Measurements from ENCODE around the gene PAK3.

PAK3 gene

DNA sequence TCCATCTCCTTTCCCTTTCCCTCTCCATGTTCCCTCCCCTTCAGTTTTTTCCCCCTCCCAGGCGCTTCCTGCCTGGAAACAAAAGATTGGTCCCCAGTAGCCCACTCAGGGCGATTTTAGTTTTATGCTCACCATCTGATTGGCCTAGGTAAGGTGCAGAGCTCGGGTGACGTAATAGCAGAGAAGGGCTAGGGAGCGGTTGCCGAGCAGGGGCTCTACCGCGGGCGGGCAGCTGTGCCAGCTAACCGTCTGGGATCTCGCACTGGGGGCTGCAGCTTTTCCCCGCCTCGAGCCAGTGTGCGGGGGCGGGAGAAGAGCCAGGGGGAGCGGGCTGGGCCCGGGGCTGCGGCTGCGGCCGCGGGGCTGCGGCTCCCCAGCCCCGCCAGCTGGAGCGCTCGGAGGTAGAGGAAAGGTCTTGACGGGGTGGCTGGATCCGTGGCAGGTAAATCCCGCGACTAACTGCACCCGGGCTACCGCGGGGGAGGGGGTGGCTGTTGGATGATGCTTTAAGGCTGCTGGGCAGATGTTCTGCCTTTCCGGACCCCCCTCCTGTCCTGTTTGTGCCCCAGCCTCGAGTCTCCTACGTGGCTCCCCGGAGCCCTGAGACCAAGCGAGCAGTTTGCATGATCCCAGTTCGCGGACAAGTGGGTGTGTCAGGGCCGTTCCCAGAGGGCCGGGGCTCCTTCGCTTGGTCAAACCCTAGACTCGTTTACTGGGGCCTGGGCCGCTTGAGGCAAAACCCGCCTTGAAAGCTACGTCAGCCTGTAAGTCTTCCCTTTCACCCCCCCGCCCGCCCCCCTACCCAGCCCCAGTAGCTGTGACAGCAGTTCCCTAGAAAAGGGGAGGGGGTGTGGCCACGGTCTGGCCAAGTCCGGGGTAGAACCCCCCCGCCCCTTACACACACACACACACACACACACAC lies at the start of gene PAK3:
Gene PAK3, plus strand, starts transcription at position 218 of the 922 bp plus-strand sequence. CDS start 26,913 bp downstream, outside the sequence.
- no peak for TF ChIP-seq CTCF (IDR thresholded peaks at IDR 0.05; ENCODE audit: low read length, missing control alignments)
- peak within 1 kb of the TSS; percentile 54 for H3K4me3 ChIP-seq (replicated peaks; ENCODE audit: low read depth, low read length)
- DNase-seq (ENCODE audit: low read depth) = peak; percentile 60

- no peak for TF ChIP-seq CTCF (IDR thresholded peaks at IDR 0.05; ENCODE audit: low read length, missing control alignments)
- no peak overlapping the region for H3K4me3 ChIP-seq (replicated peaks; ENCODE audit: low read depth, low read length)
- DNase-seq (ENCODE audit: low read depth) = peak; percentile 20
Measured at GRCh38 chrX:111047575-111047974, 48.4 kb upstream of the PAK3 start.

DNA sequence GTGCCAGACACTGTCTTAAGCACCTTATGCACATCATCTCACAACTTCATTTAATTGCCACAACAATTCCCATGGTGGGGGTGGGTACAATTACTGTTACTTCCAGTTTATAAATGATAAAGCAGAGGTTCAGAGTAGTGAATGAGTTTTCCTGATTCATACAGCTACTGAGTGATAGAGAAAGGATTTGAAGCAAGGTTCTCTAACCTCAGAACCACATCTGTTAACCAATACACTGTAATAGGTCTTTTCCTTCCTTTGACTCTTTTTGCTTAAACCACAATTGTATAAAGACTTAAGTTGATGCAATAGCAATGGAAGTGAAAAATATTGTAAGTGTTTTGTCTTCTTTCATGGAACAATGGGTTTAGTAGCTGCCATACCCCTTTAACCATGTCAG lies 43.5 kb upstream of the PAK3 start:
- DNase-seq (ENCODE audit: low read depth) = no peak
- no peak for TF ChIP-seq CTCF (IDR thresholded peaks at IDR 0.05; ENCODE audit: low read length, missing control alignments)
- H3K4me3 ChIP-seq (replicated peaks; ENCODE audit: low read depth, low read length) = no peak overlapping the region

DNA sequence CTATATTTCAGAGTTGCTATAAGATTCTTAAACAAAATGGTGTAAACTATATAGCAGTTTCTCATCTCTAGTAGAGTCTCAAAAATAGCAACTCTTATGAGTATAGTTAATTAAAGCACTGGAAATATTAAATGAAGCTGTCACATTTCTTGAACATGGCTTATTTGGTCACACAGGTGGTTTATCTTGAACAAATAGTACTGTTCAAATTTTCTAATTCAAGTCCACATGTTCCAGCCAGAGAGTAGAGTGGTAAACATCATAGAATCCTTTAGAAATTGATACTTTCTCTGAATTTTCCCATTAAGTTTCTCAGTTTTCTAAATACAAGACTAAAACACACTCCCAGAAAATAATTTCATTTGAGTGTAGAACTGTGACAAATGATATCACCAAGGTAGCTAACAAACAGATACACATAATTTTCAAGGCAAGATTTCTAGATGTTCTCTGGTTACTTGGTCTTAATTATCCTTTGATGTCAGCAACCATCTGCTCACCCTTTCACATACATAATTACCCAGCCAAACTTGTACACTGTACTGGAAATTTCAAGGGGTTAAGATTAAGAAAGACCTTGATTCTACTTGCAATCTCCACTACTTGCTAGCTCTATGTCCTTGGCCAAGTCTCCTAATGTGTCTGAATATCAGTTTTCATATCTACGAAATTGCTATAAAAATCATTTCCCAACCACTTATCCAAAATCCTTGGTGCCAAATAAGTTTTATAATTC lies 24.3 kb upstream of the PAK3 start:
- H3K4me3 ChIP-seq (replicated peaks; ENCODE audit: low read depth, low read length) = no peak overlapping the region
- no peak for TF ChIP-seq CTCF (IDR thresholded peaks at IDR 0.05; ENCODE audit: low read length, missing control alignments)
- DNase-seq (ENCODE audit: low read depth) = no peak

DNA sequence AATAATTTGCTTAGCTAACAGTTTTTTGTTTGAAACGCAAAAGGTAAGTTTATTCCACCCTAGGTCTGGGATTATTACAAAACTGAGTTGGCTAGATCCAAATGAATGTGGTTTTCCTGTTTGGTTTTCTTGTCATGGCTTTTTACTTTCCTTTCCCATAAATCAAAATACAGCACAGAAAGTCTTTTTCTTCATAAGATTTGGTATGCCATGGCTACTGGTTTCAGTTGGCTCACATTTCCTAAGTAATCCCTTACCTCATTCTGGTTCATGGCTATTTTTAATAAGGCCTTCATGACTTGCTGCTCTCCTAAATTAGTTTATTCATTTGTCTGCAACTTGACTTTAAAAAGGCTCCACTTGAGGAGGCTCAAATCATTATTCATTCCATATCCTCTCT lies 12.9 kb upstream of the PAK3 start:
- peak; percentile 16 for DNase-seq (ENCODE audit: low read depth)
- no peak overlapping the region for H3K4me3 ChIP-seq (replicated peaks; ENCODE audit: low read depth, low read length)
- TF ChIP-seq CTCF (IDR thresholded peaks at IDR 0.05; ENCODE audit: low read length, missing control alignments) = no peak

DNA sequence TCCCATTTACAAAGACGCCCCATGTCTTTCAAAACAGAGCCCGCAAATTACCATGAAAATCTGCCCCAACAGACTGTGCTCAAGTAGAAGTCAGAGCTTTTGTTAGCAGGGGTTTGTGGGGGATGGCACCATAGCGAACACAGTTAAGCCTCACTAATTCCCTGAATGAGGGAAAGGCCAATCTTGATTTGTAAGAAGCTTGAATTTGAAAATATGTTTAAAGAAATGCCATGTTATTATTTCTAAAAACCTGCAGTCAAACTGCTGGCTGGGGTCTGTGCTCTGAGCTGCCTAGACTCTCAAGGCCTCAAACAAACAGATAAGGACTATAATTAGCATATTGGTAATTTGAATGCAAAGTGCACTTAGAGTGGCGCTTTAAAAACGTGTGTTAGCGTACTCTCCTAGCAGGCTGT lies 9.4 kb upstream of the PAK3 start:
- no peak overlapping the region for H3K4me3 ChIP-seq (replicated peaks; ENCODE audit: low read depth, low read length)
- TF ChIP-seq CTCF (IDR thresholded peaks at IDR 0.05; ENCODE audit: low read length, missing control alignments) = no peak
- no peak for DNase-seq (ENCODE audit: low read depth)
